HG03139 (cell line): ENCODE measurements around the gene NAT9.

ENCODE experiments used
- ATAC-seq: cut with Tn5 transposase; IDR thresholded peaks from one replicate; pipeline ENCODE4 v1.9.1; 2021; ENCODE audit not compliant: unreplicated experiment

The NAT9 gene, protein sequence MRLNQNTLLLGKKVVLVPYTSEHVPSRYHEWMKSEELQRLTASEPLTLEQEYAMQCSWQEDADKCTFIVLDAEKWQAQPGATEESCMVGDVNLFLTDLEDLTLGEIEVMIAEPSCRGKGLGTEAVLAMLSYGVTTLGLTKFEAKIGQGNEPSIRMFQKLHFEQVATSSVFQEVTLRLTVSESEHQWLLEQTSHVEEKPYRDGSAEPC

GRCh38 chr17:74776044-74776962 lies at the start of gene NAT9:
Gene NAT9, minus strand, starts transcription at chr17:74776345. Its CDS starts 647 bp downstream, at chr17:74775698.
- ATAC-seq = peak; percentile 64

DNA sequence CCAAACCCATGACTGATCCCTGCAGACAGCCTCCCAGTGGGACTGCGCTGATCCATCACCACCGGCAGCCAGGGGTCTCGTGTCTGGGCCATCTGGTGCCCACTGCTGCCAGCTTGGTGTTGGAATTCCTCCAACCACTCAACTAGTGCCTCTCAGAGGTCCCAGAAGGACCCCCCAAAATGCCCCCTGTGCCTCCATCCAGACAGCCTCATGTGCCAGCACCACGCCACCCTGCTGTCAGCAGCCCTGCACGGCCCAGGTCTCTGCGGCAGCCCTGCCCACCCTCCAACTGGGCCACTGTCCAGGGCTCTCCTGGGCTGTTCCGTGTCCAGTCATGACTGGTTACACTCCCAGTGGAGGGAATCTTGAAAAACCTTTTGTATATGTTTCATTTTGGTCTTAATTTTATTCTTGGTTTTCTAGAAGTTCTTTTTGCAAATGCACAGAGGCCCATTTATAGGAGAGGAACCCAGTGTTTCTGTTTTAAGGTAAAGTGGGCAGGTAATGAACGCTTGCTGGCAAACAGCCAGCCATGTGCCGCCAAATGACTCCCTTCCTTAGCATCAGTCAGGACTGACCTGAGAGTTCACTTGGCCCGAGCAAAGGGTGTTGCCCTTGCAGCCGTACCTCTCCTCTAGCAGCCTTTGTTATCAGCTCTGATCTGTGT lies 48.9 kb upstream of the NAT9 start:
- ATAC-seq = no peak

- no peak for ATAC-seq
These were observed 46.8 kb upstream of the NAT9 start for GRCh38 chr17:74822939-74823367.

DNA sequence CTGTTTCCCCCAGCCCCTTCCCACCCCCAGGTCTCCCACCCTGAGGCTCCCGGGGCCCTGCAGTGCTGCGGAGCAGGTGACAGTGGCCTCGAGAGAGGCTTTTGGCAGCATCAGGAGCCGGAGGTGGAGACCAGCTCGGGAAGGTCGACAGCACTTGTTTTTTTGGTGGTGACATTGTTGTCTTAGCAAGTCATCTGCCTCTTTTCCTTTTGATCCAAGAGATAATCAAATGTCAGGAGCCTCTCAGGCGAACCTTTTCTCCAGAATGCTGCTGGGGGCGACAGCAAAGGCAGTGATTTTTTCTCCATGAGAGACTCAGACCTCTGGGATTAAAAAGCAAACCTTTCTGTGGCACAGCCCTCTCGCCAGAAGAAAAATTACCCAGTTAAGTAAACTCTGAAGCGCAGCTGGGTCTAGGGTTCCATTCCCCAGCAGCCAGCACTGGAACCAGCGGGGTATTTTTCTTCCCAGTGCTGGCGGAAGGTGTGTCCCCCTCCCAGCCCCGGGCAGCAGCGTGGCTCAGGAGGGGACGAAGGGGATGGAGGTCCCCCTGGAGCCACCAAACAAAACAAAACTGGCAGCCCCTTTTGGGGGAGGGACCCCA lies 46.3 kb upstream of the NAT9 start:
- ATAC-seq = no peak

- ATAC-seq = no peak
These were observed 45.6 kb upstream of the NAT9 start for GRCh38 chr17:74821655-74822334.

- no peak for ATAC-seq
These were observed 43.8 kb upstream of the NAT9 start for GRCh38 chr17:74819801-74820436.

DNA sequence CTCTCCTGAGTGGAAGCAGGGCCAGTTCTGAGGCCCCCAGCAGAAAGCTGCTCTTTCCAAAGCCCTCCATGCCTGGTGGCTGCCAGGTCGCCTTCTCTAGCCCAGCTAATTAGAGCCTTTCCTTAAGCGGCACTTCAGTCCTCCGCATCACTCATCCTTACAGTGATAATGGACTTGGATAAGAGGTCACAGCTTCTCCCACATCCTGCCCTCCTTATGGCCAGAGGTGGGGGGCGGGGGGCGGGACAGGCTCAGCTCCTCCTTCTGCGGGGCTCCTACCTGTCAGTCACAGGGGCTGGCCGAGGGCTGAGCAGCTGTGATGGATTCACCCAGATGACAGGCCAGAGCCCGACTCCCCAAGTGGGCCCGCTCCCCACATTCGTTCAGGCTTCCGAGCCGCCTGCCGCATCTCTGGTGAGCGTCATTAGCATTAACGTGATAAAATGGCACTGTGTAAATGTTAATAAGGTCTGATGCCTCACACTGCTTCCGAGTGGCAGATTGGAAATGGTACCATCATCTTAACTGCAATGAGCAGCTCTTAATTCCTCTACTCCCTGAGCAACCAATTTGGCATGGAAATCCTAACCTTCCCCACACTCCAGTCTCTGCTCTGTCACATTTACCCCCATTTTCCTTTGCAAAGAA lies 42.3 kb upstream of the NAT9 start:
- ATAC-seq = no peak

- ATAC-seq = no peak
These were observed 40.9 kb upstream of the NAT9 start for GRCh38 chr17:74816905-74817620.

DNA sequence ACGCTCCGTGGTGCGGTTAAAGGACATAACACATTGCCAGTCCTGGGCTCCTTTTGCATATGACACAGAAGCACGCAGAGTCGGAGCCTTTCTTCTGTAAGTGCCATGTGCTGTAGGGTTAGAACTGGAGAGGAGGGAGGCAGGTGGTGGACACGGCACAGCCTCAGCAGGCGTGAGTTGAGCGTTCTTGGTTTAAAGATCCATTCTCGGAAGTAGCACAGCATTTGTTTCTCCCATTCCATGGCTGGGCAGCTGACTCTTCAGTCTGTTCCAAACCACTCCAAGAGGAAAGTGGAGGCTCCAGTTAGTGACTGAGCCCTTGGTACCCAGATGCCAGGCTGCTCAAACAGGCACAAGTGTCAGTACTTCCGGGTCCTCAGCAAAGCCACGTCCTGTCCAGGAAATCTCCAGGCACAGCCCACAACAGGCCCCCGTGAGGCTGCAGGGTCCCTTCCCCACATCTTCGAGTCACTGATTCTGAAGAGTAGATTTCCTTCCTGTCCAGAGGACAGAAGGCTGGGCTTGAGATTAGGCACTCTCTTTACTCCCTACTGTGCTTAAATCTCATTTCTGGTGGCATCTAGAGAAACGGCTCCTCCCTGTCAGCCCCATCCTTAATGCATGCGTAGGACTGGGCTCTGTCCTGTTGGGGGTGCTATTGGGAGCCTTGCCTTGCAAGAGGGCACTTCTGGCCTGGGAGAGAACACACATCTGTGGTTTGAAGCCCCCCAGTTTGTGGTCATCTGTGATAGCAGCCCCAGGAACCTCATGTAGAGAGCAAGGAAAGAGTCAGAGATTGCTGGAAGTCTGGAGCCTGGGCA lies 39.6 kb upstream of the NAT9 start:
- ATAC-seq = no peak

- no peak for ATAC-seq
These were observed 38.9 kb upstream of the NAT9 start for GRCh38 chr17:74815067-74815466.

- no peak for ATAC-seq
These were observed 38.3 kb upstream of the NAT9 start for GRCh38 chr17:74814453-74814852.

DNA sequence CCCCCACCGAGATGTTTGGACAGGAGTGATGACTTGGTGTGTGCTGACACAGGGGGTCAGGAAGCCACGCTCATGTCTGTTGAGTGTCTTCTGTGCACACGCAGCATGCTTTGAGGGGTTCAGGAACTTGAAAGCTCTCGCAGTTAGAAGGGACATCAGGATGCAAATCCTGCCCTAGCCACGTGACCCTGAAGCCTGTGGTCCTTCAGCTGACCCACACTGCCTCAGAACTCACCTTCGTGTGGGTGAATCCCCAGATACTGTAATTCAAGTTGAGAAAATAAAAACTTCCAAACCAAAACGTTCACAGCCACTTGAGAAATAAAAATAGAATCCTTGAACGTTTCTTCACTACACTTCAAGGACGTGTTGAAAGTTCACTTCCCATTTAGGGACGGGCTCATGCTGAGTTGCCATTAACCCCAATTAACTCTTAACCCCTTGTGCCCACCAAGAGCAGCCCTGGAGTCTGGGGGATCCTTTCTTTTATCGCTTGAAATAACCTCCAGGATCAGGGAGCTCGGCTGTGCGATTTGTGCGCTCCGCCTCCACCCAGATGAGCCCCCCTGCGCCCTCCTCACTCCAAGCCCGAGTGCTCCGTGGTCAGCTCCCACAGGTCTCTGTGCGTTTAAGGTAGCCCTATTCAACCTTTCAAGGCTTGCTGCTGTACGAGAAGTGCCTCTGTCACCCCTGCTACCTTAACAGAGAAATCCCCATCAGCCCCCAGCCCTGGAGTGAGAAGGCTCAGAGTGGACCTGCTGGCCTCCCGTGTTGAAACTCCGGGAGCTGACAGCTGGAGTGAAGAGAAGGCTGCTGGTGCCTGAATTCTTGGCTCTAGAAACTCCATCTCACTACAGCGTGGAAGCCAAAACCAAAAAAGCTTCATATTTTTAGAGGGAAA lies 36.2 kb upstream of the NAT9 start:
- ATAC-seq = no peak

- ATAC-seq = no peak
These were observed 34.7 kb upstream of the NAT9 start for GRCh38 chr17:74810699-74811485.

DNA sequence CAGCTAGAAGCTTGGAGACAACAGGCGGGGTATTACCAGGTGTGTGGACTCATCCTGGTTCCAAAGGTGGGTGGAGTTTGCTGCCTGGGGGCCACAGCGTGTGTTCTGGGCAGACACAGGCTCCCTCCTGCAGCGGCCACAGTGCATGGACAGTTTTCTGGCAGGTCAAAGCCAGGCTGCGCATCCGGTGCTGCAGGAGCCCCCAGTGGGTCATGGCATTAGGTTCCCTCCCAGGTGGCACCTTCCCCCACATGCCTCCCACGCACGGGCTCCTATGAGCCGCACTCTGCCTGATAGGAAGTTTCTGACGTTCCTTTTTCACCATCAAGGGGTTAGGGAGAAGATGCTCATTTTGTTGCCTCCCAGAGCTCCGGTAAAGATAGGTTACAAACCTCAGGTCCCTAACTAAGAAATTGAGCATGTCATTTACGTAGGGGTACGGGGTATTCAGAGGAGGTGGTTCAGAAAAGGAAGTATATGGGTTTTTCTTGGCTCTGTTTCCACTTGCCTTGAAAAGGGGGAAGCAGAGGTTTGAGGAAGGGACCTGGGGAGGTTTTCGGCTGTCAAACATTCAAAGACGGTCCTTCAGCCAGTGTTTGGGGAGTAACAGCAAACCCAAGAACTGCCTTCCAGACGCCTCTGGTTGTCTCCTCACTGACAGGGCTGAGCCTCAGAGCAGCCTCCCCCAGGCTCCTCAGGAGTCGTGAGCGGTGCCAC lies 32.7 kb upstream of the NAT9 start:
- no peak for ATAC-seq

DNA sequence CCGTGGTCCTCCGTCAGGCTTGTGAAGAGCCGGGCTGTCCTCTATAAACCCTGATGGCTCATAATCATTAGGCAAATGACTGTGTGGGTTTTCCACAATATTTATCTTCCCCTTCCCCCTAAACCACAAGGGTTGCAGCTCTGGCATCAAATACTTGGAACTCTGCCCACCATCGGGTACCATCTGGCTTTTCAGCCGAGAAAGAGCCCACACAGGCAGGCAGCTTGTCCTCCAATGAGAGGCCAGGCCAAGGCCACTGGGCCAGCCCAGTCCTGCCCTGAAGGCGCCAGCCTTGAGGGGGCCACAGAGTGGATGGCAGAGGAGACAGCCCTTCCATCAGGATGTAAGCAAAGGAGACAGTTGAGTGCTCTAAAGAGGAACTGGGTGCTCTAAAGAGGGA lies 31.8 kb upstream of the NAT9 start:
- no peak for ATAC-seq

DNA sequence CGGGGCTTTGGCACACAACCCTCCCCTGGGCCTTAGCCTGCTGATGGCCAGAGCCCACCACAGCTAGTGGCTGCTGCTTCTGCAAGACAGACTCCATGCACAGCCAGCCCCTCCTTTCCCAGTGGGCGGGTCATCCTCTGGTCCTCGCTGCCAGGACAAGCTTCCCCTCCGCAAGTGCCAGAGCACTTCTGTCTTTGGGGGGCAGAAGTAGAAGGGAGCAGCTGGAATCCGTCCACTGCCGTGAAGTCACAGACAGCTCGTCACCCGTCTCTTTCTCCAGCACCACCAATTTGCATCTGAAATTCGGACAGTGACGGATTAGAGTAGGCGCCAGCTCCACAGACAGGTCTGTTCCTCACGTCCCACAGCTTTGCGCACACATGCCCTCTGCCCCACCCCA lies 31.3 kb upstream of the NAT9 start:
- ATAC-seq = no peak
